ENCODE data around the gene GSG1.

DNA sequence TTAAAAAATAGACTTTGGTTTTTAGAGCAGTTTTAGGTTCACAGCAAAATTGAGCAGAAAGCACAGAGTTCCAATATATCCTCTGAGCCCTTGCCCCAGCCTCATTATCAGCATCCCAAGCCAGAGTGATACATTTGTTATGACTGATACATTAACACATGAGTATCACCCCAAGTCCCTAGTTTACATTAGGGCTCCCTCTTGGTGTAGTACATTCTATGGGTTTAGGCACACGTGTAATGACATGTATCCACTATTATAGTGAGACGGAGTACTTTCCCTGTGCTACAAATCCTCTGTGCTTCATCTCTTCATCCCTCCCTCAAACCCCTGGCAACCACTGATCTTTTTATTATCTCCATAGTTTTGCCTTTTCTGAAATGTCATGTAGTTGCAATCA lies 22.5 kb upstream of the GSG1 start:
- no peak for TF ChIP-seq CTCF (IDR thresholded peaks at IDR 0.05; ENCODE audit: extremely low read depth in 1 of 2, insufficient read depth in 1 of 2, low read depth in 1 of 2, low read length in 2 of 2)
- TF ChIP-seq MYC (IDR thresholded peaks at IDR 0.05; ENCODE audit: low read depth, low read length), result no peak

All from endothelial cell of umbilical vein (primary cell).